Neural cell (in vitro differentiated cells): ENCODE results near the gene PRADC1. TPM values are rescaled to one million over a fixed set of nuclear protein-coding genes. Genes with fewer than 3 reads are reported as not detected.

Experiments
- H2AFZ ChIP-seq: fragments of 200-600, 300-800 bp; sonication (generic), shearing (Covaris generic); 2 replicates; pipeline ENCODE4 v1.6.0; 2014; ENCODE audit warnings: low read depth, mild to moderate bottlenecking, antibody characterized with exemption, low read length, moderate library complexity
- H3F3A ChIP-seq: fragments of 200-600 bp; shearing (Covaris generic); 2 replicates; pipeline ENCODE4 v1.6.1; 2016; ENCODE audit warnings: mild to moderate bottlenecking, moderate library complexity, mixed read lengths, antibody characterized with exemption, low read length; ENCODE audit not compliant: insufficient read depth, poor library complexity, severe bottlenecking
- H3K27ac ChIP-seq: fragments of 200-600, 300-800 bp; sonication (generic), shearing (Covaris generic); 2 replicates; pipeline ENCODE4 v1.5.1; 2014; ENCODE audit warnings: mild to moderate bottlenecking, low read length, moderate library complexity
- H3K27me3 ChIP-seq: fragments of 300-800, 200-600 bp; sonication (generic), shearing (Covaris generic); 2 replicates; pipeline ENCODE4 v1.6.0; 2014; ENCODE audit warnings: mild to moderate bottlenecking, low read depth, low read length, moderate library complexity; ENCODE audit not compliant: insufficient read depth
- H3K36me3 ChIP-seq: fragments of 300-800, 200-600 bp; sonication (generic), shearing (Covaris generic); 2 replicates; pipeline ENCODE4 v1.5.1; 2014; ENCODE audit warnings: mild to moderate bottlenecking, antibody characterized with exemption, low read length, moderate library complexity; ENCODE audit not compliant: insufficient read depth
- H3K4me2 ChIP-seq: fragments of 300-800, 200-600 bp; sonication (generic), shearing (Covaris generic); 2 replicates; pipeline ENCODE4 v1.6.0; 2014; ENCODE audit warnings: mild to moderate bottlenecking, low read length
- H3K4me3 ChIP-seq: fragments of 300-800, 200-600 bp; sonication (generic), shearing (Covaris generic); 2 replicates; pipeline ENCODE4 v1.5.1; 2014; ENCODE audit warnings: mild to moderate bottlenecking, low read length, moderate library complexity
- H3K79me2 ChIP-seq: fragments of 200-600 bp; shearing (Covaris generic); replicated peaks from 2 replicates; pipeline ENCODE4 v1.6.0; 2014; ENCODE audit warnings: mild to moderate bottlenecking, low read length, moderate library complexity; ENCODE audit not compliant: insufficient read depth
- H3K9ac ChIP-seq: fragments of 300-800, 200-600 bp; sonication (generic), shearing (Covaris generic); 2 replicates; pipeline ENCODE4 v1.6.1; 2016; ENCODE audit warnings: mild to moderate bottlenecking, low read length, mixed read lengths
- H3K9me2 ChIP-seq: fragments of 200-600 bp; shearing (Covaris generic); 2 replicates; pipeline ENCODE4 v1.6.1; 2016; ENCODE audit warnings: mild to moderate bottlenecking, low read length, mixed read lengths; ENCODE audit not compliant: insufficient read depth
- H3K9me3 ChIP-seq: fragments of 200-600, 300-800 bp; sonication (generic), shearing (Covaris generic); 2 replicates; pipeline ENCODE4 v1.6.1; 2016; ENCODE audit warnings: mild to moderate bottlenecking, mixed run types, low read length, moderate library complexity, mixed read lengths
- H4K20me1 ChIP-seq: fragments of 200-600 bp; shearing (Covaris generic); 2 replicates; pipeline ENCODE4 v1.6.1; 2016; ENCODE audit warnings: mild to moderate bottlenecking, mixed run types; ENCODE audit not compliant: insufficient read depth
- CTCF ChIP-seq: fragments of 450-650 bp; IDR thresholded peaks from 2 replicates; pipeline ENCODE4 v1.5.1; 2014; ENCODE audit warnings: antibody characterized with exemption, mild to moderate bottlenecking, moderate library complexity; ENCODE audit not compliant: poor library complexity, severe bottlenecking
- EP300 ChIP-seq: fragments of 450-650 bp; conservative IDR thresholded peaks from 2 replicates; pipeline ENCODE4 v1.6.1; 2014; ENCODE audit warnings: antibody characterized with exemption, mild to moderate bottlenecking, moderate library complexity; ENCODE audit not compliant: poor library complexity, severe bottlenecking
- EZH2 ChIP-seq: fragments of 200-600, 300-800 bp; shearing (Covaris generic), sonication (generic); IDR thresholded peaks from 2 replicates; pipeline ENCODE4 v1.6.1; 2014; ENCODE audit warnings: antibody characterized with exemption, low read length, borderline replicate concordance, mild to moderate bottlenecking; ENCODE audit not compliant: insufficient read depth, poor library complexity, severe bottlenecking
- MXI1 ChIP-seq: fragments of 450-650 bp; conservative IDR thresholded peaks from 2 replicates; pipeline ENCODE4 v1.6.1; 2014; ENCODE audit warnings: antibody characterized with exemption, mild to moderate bottlenecking; ENCODE audit not compliant: poor library complexity, severe bottlenecking
- POLR2AphosphoS5 ChIP-seq: IDR thresholded peaks from 2 replicates; pipeline ENCODE4 v1.6.1; 2012
- RAD21 ChIP-seq: fragments of 450-650 bp; conservative IDR thresholded peaks from 2 replicates; pipeline ENCODE4 v1.6.1; 2014; ENCODE audit warnings: antibody characterized with exemption, mild to moderate bottlenecking, moderate library complexity
- SMC3 ChIP-seq: fragments of 450-650 bp; conservative IDR thresholded peaks from 2 replicates; pipeline ENCODE4 v1.6.1; 2014; ENCODE audit warnings: antibody characterized with exemption, mild to moderate bottlenecking, moderate library complexity; ENCODE audit not compliant: poor library complexity
- TAF1 ChIP-seq: IDR thresholded peaks from 2 replicates; pipeline ENCODE4 v1.6.1; 2012; ENCODE audit warnings: low read depth
- polyA plus RNA-seq: library from polyadenylated mRNA; depleted of rRNA; stranded (reverse); fragments of >200 nt; gene quantifications from 2 replicates; pipeline ENCODE4 v1.2.3, GENCODE V29; 2014
- TF ChIP-seq, protein P1 (sequence below): IDR thresholded peaks from 2 replicates; pipeline ENCODE4 v1.6.1; 2012; ENCODE audit warnings: borderline replicate concordance

PRADC1 gene
- polyA plus RNA-seq, 1 donor from 2014 or later, result 36.5 TPM

GRCh38 chr2:73279852-73280251, 46.8 kb upstream of the PRADC1 start:
- Histone ChIP-seq H3K9ac (no peak overlapping the region), H3K27me3 (peaks cover 6% of the 10 kb centered on the region), H3K36me3 (no peaks in the 10 kb centered on the region), H3K4me3 (no peak overlapping the region), H3K4me2 (no peak overlapping the region), H3K27ac (no peak overlapping the region), H3K79me2 (no peaks in the 10 kb centered on the region), H3F3A (no peaks in the 10 kb centered on the region), H3K9me3 (no peaks in the 10 kb centered on the region), H2AFZ (no peak overlapping the region), H3K9me2 (no peaks in the 10 kb centered on the region), H4K20me1 (no peaks in the 10 kb centered on the region)
- TF ChIP-seq SMC3 (no peak), MXI1 (no peak), EP300 (no peak), POLR2AphosphoS5 (no peak), TAF1 (no peak), EZH2 (no peak), CTCF (no peak), RAD21 (no peak)
- TF ChIP-seq, protein P1, sequence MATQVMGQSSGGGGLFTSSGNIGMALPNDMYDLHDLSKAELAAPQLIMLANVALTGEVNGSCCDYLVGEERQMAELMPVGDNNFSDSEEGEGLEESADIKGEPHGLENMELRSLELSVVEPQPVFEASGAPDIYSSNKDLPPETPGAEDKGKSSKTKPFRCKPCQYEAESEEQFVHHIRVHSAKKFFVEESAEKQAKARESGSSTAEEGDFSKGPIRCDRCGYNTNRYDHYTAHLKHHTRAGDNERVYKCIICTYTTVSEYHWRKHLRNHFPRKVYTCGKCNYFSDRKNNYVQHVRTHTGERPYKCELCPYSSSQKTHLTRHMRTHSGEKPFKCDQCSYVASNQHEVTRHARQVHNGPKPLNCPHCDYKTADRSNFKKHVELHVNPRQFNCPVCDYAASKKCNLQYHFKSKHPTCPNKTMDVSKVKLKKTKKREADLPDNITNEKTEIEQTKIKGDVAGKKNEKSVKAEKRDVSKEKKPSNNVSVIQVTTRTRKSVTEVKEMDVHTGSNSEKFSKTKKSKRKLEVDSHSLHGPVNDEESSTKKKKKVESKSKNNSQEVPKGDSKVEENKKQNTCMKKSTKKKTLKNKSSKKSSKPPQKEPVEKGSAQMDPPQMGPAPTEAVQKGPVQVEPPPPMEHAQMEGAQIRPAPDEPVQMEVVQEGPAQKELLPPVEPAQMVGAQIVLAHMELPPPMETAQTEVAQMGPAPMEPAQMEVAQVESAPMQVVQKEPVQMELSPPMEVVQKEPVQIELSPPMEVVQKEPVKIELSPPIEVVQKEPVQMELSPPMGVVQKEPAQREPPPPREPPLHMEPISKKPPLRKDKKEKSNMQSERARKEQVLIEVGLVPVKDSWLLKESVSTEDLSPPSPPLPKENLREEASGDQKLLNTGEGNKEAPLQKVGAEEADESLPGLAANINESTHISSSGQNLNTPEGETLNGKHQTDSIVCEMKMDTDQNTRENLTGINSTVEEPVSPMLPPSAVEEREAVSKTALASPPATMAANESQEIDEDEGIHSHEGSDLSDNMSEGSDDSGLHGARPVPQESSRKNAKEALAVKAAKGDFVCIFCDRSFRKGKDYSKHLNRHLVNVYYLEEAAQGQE, result no peak

DNA sequence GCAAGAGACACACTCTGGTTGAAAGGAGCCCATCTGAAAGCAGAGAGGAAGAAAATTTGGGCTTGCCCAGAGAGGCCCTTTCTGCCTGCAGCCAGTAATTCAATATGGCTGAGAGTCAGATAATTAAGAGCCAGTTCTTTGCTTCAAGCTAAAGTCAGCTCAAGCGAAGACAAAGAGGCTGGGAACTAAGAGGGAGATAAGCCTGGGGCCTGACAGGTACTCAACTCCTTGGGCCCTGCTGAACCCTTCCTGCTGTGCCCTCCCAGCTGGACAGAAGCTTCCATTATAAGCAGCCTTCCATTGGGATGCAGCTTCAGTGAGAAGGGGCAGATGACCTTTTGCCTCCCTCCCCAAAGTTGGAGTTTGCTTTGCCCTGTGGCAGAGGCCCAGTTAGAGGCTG, 39.2 kb upstream of the PRADC1 start:
- Histone ChIP-seq H3K27me3 (peaks cover 34% of the 10 kb centered on the region), H3K9ac (no peak overlapping the region)
- TF ChIP-seq EP300, result no peak
- TF ChIP-seq EZH2, result no peak
- TF ChIP-seq, protein P1, result no peak

More for the DNA sequence above, 39.2 kb upstream of the PRADC1 start:
- Histone ChIP-seq H3K9me3 (no peaks in the 10 kb centered on the region), H3K9me2 (no peaks in the 10 kb centered on the region), H3K27ac (no peak overlapping the region), H4K20me1 (no peaks in the 10 kb centered on the region), H3K4me3 (no peak overlapping the region), H3F3A (no peaks in the 10 kb centered on the region), H3K36me3 (no peaks in the 10 kb centered on the region), H2AFZ (no peak overlapping the region), H3K4me2 (no peak overlapping the region), H3K79me2 (no peaks in the 10 kb centered on the region)
